Kidney (tissue), 14 donors: ENCODE measurements around the gene CCDC15. TPM values are rescaled to one million over a fixed set of nuclear protein-coding genes. Genes with fewer than 3 reads are reported as not detected.
"Not testable (repeated sequence)": the region's sequence is repeated elsewhere in the genome, so short reads cannot be mapped to it uniquely, and the experiment has no call there.

ENCODE experiments used
- DNase-seq, 5 donors: peaks; one replicate each; pipeline ENCODE4 v3.0.0-alpha.2; 2013 to 2020
- FAIRE-seq: peaks from 2 replicates; lab custom pipeline; 2012; peaks lifted over from hg19 to GRCh38; lab: Jason Lieb, UNC
- H3K27ac ChIP-seq, 2 donors: one replicate each; pipeline ENCODE4 v1.7.0; 2013; ENCODE audit warnings: low read depth in 2 of 2, low read length in 2 of 2, inconsistent platforms in 1 of 2
- H3K27me3 ChIP-seq: one replicate; pipeline ENCODE4 v1.7.1; 2013; ENCODE audit warnings: low read length, inconsistent platforms; ENCODE audit not compliant: control insufficient read depth, insufficient read depth
- H3K36me3 ChIP-seq, 3 donors: one replicate each; pipeline versions ENCODE4 v1.7.0 to v1.7.1; 2013; ENCODE audit warnings: low read length in 3 of 3, control low read depth in 1 of 3, inconsistent platforms in 1 of 3; ENCODE audit not compliant: insufficient read depth in 3 of 3, control insufficient read depth in 2 of 3
- H3K4me1 ChIP-seq, 3 donors: one replicate each; pipeline versions ENCODE4 v1.7.0 to v1.7.1; 2013; ENCODE audit warnings: low read length in 3 of 3, inconsistent platforms in 1 of 3, low read depth in 1 of 3; ENCODE audit not compliant: control insufficient read depth in 2 of 3, insufficient read depth in 2 of 3
- H3K4me3 ChIP-seq, 3 donors: one replicate each; pipeline versions ENCODE4 v1.7.0 to v1.8.1; 2013; ENCODE audit warnings: low read length in 3 of 3, control low read depth in 1 of 3, inconsistent platforms in 1 of 3
- H3K9ac ChIP-seq, 3 donors: one replicate each; pipeline versions ENCODE4 v1.7.0 to v1.7.1; 2013; ENCODE audit warnings: low read length in 3 of 3, control low read depth in 1 of 3, inconsistent platforms in 1 of 3
- H3K9me3 ChIP-seq, 3 donors: one replicate each; pipeline versions ENCODE4 v1.7.0 to v1.7.1; 2013; ENCODE audit warnings: low read length in 3 of 3, control low read depth in 1 of 3, inconsistent platforms in 1 of 3; ENCODE audit not compliant: control insufficient read depth in 2 of 3, insufficient read depth in 1 of 3
- intact Hi-C: fragments of 100-400 bp; cut with DNase I; formaldehyde crosslinking; loops from one replicate; pipeline ENCODE4 v1.11.1; 2022
- polyA plus RNA-seq: library from polyadenylated mRNA; stranded (reverse); fragments of 350-450 nt; fragmentation: Illumina TruSeq; extraction: RNeasy Lipid Tissue Mini Kit (QIAGEN cat#74804); gene quantifications from one replicate; pipeline ENCODE4 v1.2.3, GENCODE V29; 2014; ENCODE audit warnings: low read depth, low replicate concordance; ENCODE audit not compliant: insufficient read depth
- total RNA-seq: library from RNA; stranded (reverse); fragmentation: NEBNext Ultra II Directional; extraction: Animal tissue kit (Norgen Biotek cat#: 25700); gene quantifications from one replicate; pipeline ENCODE4 v1.2.1, GENCODE V29; 2021
- TF ChIP-seq, protein P1 (sequence below): IDR thresholded peaks from 3 replicates; pipeline ENCODE4 v1.5.1; 2012; ENCODE audit warnings: mild to moderate bottlenecking, moderate library complexity, borderline replicate concordance; ENCODE audit not compliant: insufficient read depth; ENCODE audit errors: extremely low read depth
- donor health status: control.
- donor health status: control.
- donor health status: control.
- donor health status: control.
- donor health status: control.
- donor health status: DM: yes; HTN: yes; CAD: no.
- donor health status: Normal renal cell carcinoma (clear cell type).

The CCDC15 gene
- total and polyA plus RNA-seq, 2 donors from 2014 or later, result 0.22 to 1.5 TPM

DNA sequence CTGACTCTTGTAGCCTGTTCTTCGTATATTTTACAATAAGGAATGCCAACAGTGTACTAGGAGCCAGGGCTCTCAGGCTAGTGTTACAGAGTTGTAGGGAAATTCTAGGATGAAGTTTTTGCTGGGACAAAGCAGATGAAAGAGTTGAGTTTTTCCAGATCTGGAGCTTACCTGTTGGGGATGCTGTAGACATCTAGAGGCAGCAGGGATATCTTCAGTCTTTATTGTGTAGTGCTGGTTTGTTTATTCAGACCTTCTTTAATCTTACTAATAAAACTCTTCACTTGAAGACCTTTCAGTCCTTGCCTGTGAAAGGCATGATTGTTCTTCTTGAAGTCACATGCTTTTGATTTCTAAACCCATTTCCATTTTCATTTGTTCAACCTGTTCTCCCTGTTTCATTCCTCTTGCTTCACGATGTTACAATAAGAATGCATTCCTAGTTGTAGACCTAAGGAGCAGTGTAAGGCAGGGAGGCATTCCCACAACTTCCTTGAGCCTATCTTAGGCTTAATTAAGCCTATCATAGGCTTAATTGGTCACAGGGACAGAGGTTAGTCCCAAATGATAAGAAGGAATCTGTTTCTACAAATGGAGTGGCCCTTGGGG is 101.2 kb downstream of the CCDC15 start:
- DNase-seq, result no peak

DNA sequence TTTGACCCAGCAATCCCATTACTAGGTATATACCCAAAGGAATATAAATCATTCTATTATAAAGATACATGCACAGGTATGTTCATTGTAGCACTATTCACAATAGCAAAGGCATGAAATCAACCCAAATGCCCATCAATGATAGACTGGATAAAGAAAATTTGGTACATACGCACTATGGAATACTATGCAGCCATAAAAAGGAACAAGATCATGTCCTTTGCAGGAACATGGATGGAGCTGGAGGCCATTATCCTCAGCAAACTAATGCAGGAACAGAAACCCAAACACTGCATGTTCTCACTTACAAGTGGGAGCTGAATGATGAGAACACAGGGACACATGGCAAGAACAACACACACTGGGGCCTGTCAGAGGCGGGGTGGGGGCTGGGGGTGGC is 102.1 kb downstream of the CCDC15 start:
- H3K4me1 ChIP-seq, H3K27ac ChIP-seq, H3K36me3 ChIP-seq, DNase-seq, H3K9ac ChIP-seq, FAIRE-seq, H3K4me3 ChIP-seq, H3K9me3 ChIP-seq, H3K27me3 ChIP-seq, intact Hi-C loops: not testable (repeated sequence)

More for the DNA sequence above, 101.2 kb downstream of the CCDC15 start:
- intact Hi-C loops, result no loop called here
- TF ChIP-seq, protein P1, sequence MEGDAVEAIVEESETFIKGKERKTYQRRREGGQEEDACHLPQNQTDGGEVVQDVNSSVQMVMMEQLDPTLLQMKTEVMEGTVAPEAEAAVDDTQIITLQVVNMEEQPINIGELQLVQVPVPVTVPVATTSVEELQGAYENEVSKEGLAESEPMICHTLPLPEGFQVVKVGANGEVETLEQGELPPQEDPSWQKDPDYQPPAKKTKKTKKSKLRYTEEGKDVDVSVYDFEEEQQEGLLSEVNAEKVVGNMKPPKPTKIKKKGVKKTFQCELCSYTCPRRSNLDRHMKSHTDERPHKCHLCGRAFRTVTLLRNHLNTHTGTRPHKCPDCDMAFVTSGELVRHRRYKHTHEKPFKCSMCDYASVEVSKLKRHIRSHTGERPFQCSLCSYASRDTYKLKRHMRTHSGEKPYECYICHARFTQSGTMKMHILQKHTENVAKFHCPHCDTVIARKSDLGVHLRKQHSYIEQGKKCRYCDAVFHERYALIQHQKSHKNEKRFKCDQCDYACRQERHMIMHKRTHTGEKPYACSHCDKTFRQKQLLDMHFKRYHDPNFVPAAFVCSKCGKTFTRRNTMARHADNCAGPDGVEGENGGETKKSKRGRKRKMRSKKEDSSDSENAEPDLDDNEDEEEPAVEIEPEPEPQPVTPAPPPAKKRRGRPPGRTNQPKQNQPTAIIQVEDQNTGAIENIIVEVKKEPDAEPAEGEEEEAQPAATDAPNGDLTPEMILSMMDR, result no peak
- Histone ChIP-seq H3K4me1 (no peaks in the 10 kb centered on the region), H3K4me3 (no peak overlapping the region), H3K9ac (no peak overlapping the region), H3K27ac (no peak overlapping the region), H3K27me3 (no peaks in the 10 kb centered on the region), H3K36me3 (no peaks in the 10 kb centered on the region), H3K9me3 (no peaks in the 10 kb centered on the region)
- no peak for FAIRE-seq

DNA sequence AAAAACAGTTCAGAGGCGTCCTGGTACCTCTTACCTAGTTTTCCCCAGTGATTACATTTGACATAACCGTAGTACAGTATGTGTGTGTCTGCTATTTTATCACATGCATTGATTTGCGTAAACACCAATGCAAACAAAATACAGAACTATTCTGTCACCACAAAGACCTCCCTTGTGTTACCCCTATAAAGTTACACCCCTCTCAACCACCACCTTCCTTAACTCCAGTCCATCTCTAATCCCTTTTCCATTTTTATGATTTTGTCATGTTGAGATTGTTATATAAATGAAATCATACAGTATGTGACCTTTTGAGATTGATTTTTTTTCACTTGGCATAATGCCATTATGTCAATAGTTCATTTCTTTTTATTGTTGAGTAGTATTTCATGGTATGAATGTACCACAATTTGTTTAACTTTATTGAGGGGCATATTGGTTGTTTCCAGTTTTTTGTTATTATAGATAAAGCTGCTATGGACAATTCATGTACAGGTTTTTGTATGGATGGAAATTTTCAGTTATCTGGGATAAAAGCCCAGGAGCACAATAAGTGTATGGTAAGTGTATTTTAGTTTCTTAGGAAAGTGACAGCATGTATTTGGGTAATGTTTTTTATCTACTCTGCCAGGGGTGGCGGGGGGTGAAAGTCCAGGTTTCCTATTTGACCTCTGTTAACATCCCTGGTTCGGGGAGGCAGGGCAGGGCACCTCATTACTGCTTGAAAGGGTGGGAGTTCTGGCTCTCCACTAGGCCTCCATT is 103.1 kb downstream of the CCDC15 start:
- Histone ChIP-seq H3K27me3 (no peaks in the 10 kb centered on the region), H3K4me1 (no peaks in the 10 kb centered on the region), H3K4me3 (no peak overlapping the region), H3K9ac (no peak overlapping the region), H3K36me3 (no peaks in the 10 kb centered on the region), H3K27ac (no peak overlapping the region), H3K9me3 (no peaks in the 10 kb centered on the region)
- intact Hi-C loops, result no loop called here
- FAIRE-seq (no peak), DNase-seq (no peak)
- TF ChIP-seq, protein P1, result no peak

DNA sequence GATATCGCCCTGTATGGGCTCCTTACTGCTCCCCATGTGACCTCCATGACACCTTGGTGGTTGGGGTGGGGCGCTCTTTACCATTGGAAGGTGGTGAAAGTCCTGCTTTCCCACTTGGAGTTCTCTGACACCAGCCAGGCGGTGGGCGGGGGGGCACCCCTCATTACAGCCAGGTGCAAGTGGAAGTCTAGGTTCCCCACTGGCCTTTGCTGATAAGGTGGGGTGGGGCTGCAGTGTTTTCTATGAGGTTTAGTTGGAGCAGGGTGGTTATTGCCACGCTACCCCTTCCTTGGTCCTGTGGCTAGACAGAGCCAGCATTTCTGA is 103.7 kb downstream of the CCDC15 start:
- no peaks in the 10 kb centered on the region for H3K4me1 ChIP-seq
- no peak overlapping the region for H3K9ac ChIP-seq
- no peaks in the 10 kb centered on the region for H3K9me3 ChIP-seq
- TF ChIP-seq, protein P1, result no peak
- intact Hi-C loops, result no loop called here
- no peaks in the 10 kb centered on the region for H3K27me3 ChIP-seq
- no peaks in the 10 kb centered on the region for H3K36me3 ChIP-seq
- DNase-seq, result peak in 1 of 5 donors; percentile 57
- FAIRE-seq, result no peak
- no peak overlapping the region for H3K27ac ChIP-seq
- H3K4me3 ChIP-seq, result no peak overlapping the region
